ENCODE results near the gene TACC2.
"Not testable (repeated sequence)": the region's sequence is repeated elsewhere in the genome, so short reads cannot be mapped to it uniquely, and the experiment has no call there.

Gene TACC2

GRCh38 chr10:122108786-122109185, 119.8 kb downstream of the TACC2 start:
- in situ Hi-C loops (cut with HindIII; ENCODE audit: low pct_ligation_motif_present, low pct_unique_long_range_greater_than_20kb, low sequenced_read_pairs); DNase-seq: not testable (repeated sequence)

GRCh38 chr10:122112021-122112616, 123.2 kb downstream of the TACC2 start:
- in situ Hi-C loops (cut with HindIII; ENCODE audit: low pct_ligation_motif_present, low pct_unique_long_range_greater_than_20kb, low sequenced_read_pairs) = no loop called here
- DNase-seq = no peak

GRCh38 chr10:122112625-122113160, 123.7 kb downstream of the TACC2 start:
- in situ Hi-C loops (cut with HindIII; ENCODE audit: low pct_ligation_motif_present, low pct_unique_long_range_greater_than_20kb, low sequenced_read_pairs) = no loop called here
- peak; percentile 93 for DNase-seq

- in situ Hi-C loops (cut with HindIII; ENCODE audit: low pct_ligation_motif_present, low pct_unique_long_range_greater_than_20kb, low sequenced_read_pairs) = no loop called here
- peak; percentile 80 for DNase-seq
Observed at GRCh38 chr10:122113161-122113944, 124.4 kb downstream of the TACC2 start.

GRCh38 chr10:122113945-122114747, 125.2 kb downstream of the TACC2 start:
- in situ Hi-C loops (cut with HindIII; ENCODE audit: low pct_ligation_motif_present, low pct_unique_long_range_greater_than_20kb, low sequenced_read_pairs) = no loop called here
- DNase-seq = no peak

- in situ Hi-C loops (cut with HindIII; ENCODE audit: low pct_ligation_motif_present, low pct_unique_long_range_greater_than_20kb, low sequenced_read_pairs) = no loop called here
- DNase-seq = no peak
Observed at GRCh38 chr10:122115874-122116273, 126.9 kb downstream of the TACC2 start.

GRCh38 chr10:122116331-122116730, 127.4 kb downstream of the TACC2 start:
- in situ Hi-C loops (cut with HindIII; ENCODE audit: low pct_ligation_motif_present, low pct_unique_long_range_greater_than_20kb, low sequenced_read_pairs) = no loop called here
- no peak for DNase-seq

- DNase-seq = no peak
- in situ Hi-C loops (cut with HindIII; ENCODE audit: low pct_ligation_motif_present, low pct_unique_long_range_greater_than_20kb, low sequenced_read_pairs) = no loop called here
Observed at GRCh38 chr10:122117475-122117874, 128.5 kb downstream of the TACC2 start.

- no peak for DNase-seq
- in situ Hi-C loops (cut with HindIII; ENCODE audit: low pct_ligation_motif_present, low pct_unique_long_range_greater_than_20kb, low sequenced_read_pairs) = no loop called here
Observed at GRCh38 chr10:122120008-122120744, 131.2 kb downstream of the TACC2 start.

- in situ Hi-C loops (cut with HindIII; ENCODE audit: low pct_ligation_motif_present, low pct_unique_long_range_greater_than_20kb, low sequenced_read_pairs) = no loop called here
Observed at GRCh38 chr10:122121059-122121458, 132.1 kb downstream of the TACC2 start.

GRCh38 chr10:122122493-122122892, 133.5 kb downstream of the TACC2 start:
- DNase-seq = no peak
- in situ Hi-C loops (cut with HindIII; ENCODE audit: low pct_ligation_motif_present, low pct_unique_long_range_greater_than_20kb, low sequenced_read_pairs) = no loop called here

More at GRCh38 chr10:122121059-122121458, 132.1 kb downstream of the TACC2 start:
- peak; percentile 53 for DNase-seq

GRCh38 chr10:122123186-122123585, 134.2 kb downstream of the TACC2 start:
- DNase-seq = no peak
- in situ Hi-C loops (cut with HindIII; ENCODE audit: low pct_ligation_motif_present, low pct_unique_long_range_greater_than_20kb, low sequenced_read_pairs) = no loop called here

GRCh38 chr10:122124342-122124741, 135.4 kb downstream of the TACC2 start:
- in situ Hi-C loops (cut with HindIII; ENCODE audit: low pct_ligation_motif_present, low pct_unique_long_range_greater_than_20kb, low sequenced_read_pairs) = no loop called here
- DNase-seq = no peak

- no peak for DNase-seq
- in situ Hi-C loops (cut with HindIII; ENCODE audit: low pct_ligation_motif_present, low pct_unique_long_range_greater_than_20kb, low sequenced_read_pairs) = no loop called here
Observed at GRCh38 chr10:122124808-122125207, 135.8 kb downstream of the TACC2 start.

GRCh38 chr10:122126763-122127659, 138.0 kb downstream of the TACC2 start:
- DNase-seq = peak; percentile 90
- in situ Hi-C loops (cut with HindIII; ENCODE audit: low pct_ligation_motif_present, low pct_unique_long_range_greater_than_20kb, low sequenced_read_pairs) = no loop called here

- DNase-seq = peak; percentile 42
- in situ Hi-C loops (cut with HindIII; ENCODE audit: low pct_ligation_motif_present, low pct_unique_long_range_greater_than_20kb, low sequenced_read_pairs) = no loop called here
Observed at GRCh38 chr10:122127943-122128342, 139.0 kb downstream of the TACC2 start.

GRCh38 chr10:122128357-122128756, 139.4 kb downstream of the TACC2 start:
- in situ Hi-C loops (cut with HindIII; ENCODE audit: low pct_ligation_motif_present, low pct_unique_long_range_greater_than_20kb, low sequenced_read_pairs) = no loop called here
- no peak for DNase-seq

Data from ACHN (cell line).